Measurements from ENCODE around the gene RFX1.

Gene RFX1

DNA sequence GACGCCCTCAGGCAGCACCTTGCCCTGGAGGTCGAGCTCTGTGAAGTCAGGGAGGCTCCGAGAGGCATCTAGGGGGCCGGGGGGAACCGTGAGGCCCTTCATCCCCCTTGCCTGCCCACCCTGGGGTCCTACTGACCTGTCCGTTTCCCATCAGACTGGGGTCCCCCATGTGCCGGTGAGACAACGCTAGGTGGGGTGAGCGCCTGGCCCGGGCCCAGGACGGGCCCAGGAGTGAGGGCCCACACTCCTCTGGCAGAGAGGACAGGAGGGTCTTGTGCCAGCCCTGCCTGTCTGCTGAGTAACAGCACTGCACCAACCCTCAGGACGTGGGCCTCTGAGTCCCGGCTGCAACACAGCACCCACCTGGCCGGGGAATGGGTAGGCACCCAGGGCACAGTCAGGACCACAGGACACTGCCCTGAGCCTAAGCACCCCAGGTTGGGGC lies 39.4 kb downstream of the RFX1 start:
- no peak for TF ChIP-seq EZH2phosphoT487 (IDR thresholded peaks at IDR 0.05; ENCODE audit: low read length)
- TF ChIP-seq EZH2 (optimal IDR thresholded peaks at IDR 0.05; ENCODE audit: low read depth, low read length), result no peak
- TF ChIP-seq, protein P1, sequence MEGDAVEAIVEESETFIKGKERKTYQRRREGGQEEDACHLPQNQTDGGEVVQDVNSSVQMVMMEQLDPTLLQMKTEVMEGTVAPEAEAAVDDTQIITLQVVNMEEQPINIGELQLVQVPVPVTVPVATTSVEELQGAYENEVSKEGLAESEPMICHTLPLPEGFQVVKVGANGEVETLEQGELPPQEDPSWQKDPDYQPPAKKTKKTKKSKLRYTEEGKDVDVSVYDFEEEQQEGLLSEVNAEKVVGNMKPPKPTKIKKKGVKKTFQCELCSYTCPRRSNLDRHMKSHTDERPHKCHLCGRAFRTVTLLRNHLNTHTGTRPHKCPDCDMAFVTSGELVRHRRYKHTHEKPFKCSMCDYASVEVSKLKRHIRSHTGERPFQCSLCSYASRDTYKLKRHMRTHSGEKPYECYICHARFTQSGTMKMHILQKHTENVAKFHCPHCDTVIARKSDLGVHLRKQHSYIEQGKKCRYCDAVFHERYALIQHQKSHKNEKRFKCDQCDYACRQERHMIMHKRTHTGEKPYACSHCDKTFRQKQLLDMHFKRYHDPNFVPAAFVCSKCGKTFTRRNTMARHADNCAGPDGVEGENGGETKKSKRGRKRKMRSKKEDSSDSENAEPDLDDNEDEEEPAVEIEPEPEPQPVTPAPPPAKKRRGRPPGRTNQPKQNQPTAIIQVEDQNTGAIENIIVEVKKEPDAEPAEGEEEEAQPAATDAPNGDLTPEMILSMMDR (IDR thresholded peaks at IDR 0.05; ENCODE audit: low read length), result no peak
- no peak for DNase-seq
- no peak overlapping the region for H3K27ac ChIP-seq (ENCODE audit: low read length)
- H3K27me3 ChIP-seq (replicated peaks; ENCODE audit: insufficient read depth, low read length), result no peaks in the 10 kb centered on the region
- H3K4me1 ChIP-seq (ENCODE audit: low read length), result no peaks in the 10 kb centered on the region
- H3F3A ChIP-seq (ENCODE audit: insufficient read depth, low read length), result no peaks in the 10 kb centered on the region
- H3K9ac ChIP-seq (ENCODE audit: low read length), result no peak overlapping the region
- H4K20me1 ChIP-seq (ENCODE audit: insufficient read depth, low read length), result no peaks in the 10 kb centered on the region
- H3K9me3 ChIP-seq (replicated peaks; ENCODE audit: insufficient read depth, low read length), result no peaks in the 10 kb centered on the region
- H3K4me3 ChIP-seq (ENCODE audit: low read length), result no peak overlapping the region
- no peak overlapping the region for H2AFZ ChIP-seq (ENCODE audit: low read length)
- no peak overlapping the region for H3K4me2 ChIP-seq (ENCODE audit: low read depth, low read length)
- no peaks in the 10 kb centered on the region for H3K79me2 ChIP-seq (ENCODE audit: low read length)
- no peaks in the 10 kb centered on the region for H3K9me2 ChIP-seq (replicated peaks; ENCODE audit: insufficient read depth, low read length)
- no peaks in the 10 kb centered on the region for H3K36me3 ChIP-seq (replicated peaks; ENCODE audit: insufficient read depth, low read length)

DNA sequence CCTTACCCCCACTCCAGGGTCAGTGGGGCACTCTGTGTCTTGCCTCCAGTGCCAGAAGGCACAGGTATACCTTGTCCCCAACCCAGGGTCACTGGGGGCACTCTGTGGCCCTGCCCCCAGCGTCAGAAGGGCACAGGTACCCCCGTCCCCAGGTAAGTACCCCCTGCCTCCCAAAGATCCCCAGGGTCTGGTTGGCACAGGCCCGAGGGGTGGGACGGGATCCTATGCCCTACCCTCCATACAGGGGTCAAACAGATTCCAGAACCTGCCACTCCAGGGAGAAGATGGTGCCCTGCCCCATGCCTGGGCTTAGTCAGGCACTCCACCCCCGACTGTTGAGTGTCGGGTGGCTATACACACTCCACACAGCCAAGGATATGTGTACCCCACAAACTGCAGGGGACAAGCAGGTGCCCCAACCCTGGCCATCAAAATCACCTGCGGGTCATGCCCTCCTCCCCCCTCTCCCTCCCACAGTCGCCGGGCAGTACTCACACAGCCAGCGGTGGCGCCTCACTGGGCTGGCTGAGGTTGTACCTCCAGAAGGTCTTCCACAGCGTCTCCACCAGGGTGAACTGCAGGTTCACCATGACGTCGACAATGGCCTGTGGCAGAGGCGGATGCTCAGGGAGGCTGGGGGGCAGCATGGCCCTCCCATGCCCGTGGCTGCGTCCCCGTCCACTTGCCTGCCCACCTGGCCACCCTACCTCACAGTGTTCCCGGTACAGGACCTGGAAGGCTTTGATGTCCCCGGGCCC lies 40.0 kb downstream of the RFX1 start:
- H3F3A ChIP-seq (ENCODE audit: insufficient read depth, low read length), result no peaks in the 10 kb centered on the region
- no peaks in the 10 kb centered on the region for H4K20me1 ChIP-seq (ENCODE audit: insufficient read depth, low read length)
- H3K27ac ChIP-seq (ENCODE audit: low read length), result no peak overlapping the region
- no peaks in the 10 kb centered on the region for H3K9me2 ChIP-seq (replicated peaks; ENCODE audit: insufficient read depth, low read length)
- no peak for DNase-seq
- H3K4me1 ChIP-seq (ENCODE audit: low read length), result no peaks in the 10 kb centered on the region
- H3K4me2 ChIP-seq (ENCODE audit: low read depth, low read length), result no peak overlapping the region
- H3K4me3 ChIP-seq (ENCODE audit: low read length), result no peak overlapping the region
- no peak overlapping the region for H3K9ac ChIP-seq (ENCODE audit: low read length)
- no peaks in the 10 kb centered on the region for H3K36me3 ChIP-seq (replicated peaks; ENCODE audit: insufficient read depth, low read length)
- no peak overlapping the region for H2AFZ ChIP-seq (ENCODE audit: low read length)
- H3K79me2 ChIP-seq (ENCODE audit: low read length), result no peaks in the 10 kb centered on the region
- TF ChIP-seq EZH2 (optimal IDR thresholded peaks at IDR 0.05; ENCODE audit: low read depth, low read length) (no peak), EZH2phosphoT487 (IDR thresholded peaks at IDR 0.05; ENCODE audit: low read length) (no peak)
- TF ChIP-seq, protein P1 (IDR thresholded peaks at IDR 0.05; ENCODE audit: low read length), result no peak
- H3K9me3 ChIP-seq (replicated peaks; ENCODE audit: insufficient read depth, low read length), result no peaks in the 10 kb centered on the region
- no peaks in the 10 kb centered on the region for H3K27me3 ChIP-seq (replicated peaks; ENCODE audit: insufficient read depth, low read length)

- H2AFZ ChIP-seq (ENCODE audit: low read length), result no peak overlapping the region
- no peaks in the 10 kb centered on the region for H3K4me1 ChIP-seq (ENCODE audit: low read length)
- TF ChIP-seq EZH2 (optimal IDR thresholded peaks at IDR 0.05; ENCODE audit: low read depth, low read length), result no peak
- TF ChIP-seq, protein P1 (IDR thresholded peaks at IDR 0.05; ENCODE audit: low read length), result no peak
- TF ChIP-seq EZH2phosphoT487 (IDR thresholded peaks at IDR 0.05; ENCODE audit: low read length), result no peak
- no peak overlapping the region for H3K27ac ChIP-seq (ENCODE audit: low read length)
- no peaks in the 10 kb centered on the region for H3K36me3 ChIP-seq (replicated peaks; ENCODE audit: insufficient read depth, low read length)
- H3K27me3 ChIP-seq (replicated peaks; ENCODE audit: insufficient read depth, low read length), result no peaks in the 10 kb centered on the region
- H3K9ac ChIP-seq (ENCODE audit: low read length), result no peak overlapping the region
- H3F3A ChIP-seq (ENCODE audit: insufficient read depth, low read length), result no peaks in the 10 kb centered on the region
- DNase-seq, result no peak
- no peaks in the 10 kb centered on the region for H4K20me1 ChIP-seq (ENCODE audit: insufficient read depth, low read length)
- no peaks in the 10 kb centered on the region for H3K9me3 ChIP-seq (replicated peaks; ENCODE audit: insufficient read depth, low read length)
- H3K9me2 ChIP-seq (replicated peaks; ENCODE audit: insufficient read depth, low read length), result no peaks in the 10 kb centered on the region
- H3K79me2 ChIP-seq (ENCODE audit: low read length), result no peaks in the 10 kb centered on the region
- no peak overlapping the region for H3K4me3 ChIP-seq (ENCODE audit: low read length)
- no peak overlapping the region for H3K4me2 ChIP-seq (ENCODE audit: low read depth, low read length)
These were observed 40.7 kb downstream of the RFX1 start for GRCh38 chr19:13965377-13965896.

Measured in MM.1S (cell line).